ENCODE results near the gene DHRS7.

DNA sequence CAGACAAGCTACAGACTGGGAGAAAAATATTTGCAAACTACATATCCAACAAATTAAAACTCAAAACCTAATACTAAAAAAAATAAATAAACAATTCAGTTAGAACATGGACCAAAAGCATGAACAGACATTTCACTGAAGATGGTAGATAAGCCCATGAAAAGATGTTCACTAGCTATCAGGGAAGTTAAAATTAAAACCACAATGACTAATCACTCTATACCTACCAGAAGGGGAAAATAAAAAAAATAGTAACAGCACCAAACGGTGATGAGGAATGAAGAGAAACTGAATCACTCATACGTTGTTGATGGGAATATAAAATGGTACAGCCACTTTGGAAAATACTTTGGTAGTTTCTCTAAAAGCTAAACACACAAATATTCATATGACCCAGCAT, 31.1 kb upstream of the DHRS7 start:
- TF ChIP-seq, protein P1, sequence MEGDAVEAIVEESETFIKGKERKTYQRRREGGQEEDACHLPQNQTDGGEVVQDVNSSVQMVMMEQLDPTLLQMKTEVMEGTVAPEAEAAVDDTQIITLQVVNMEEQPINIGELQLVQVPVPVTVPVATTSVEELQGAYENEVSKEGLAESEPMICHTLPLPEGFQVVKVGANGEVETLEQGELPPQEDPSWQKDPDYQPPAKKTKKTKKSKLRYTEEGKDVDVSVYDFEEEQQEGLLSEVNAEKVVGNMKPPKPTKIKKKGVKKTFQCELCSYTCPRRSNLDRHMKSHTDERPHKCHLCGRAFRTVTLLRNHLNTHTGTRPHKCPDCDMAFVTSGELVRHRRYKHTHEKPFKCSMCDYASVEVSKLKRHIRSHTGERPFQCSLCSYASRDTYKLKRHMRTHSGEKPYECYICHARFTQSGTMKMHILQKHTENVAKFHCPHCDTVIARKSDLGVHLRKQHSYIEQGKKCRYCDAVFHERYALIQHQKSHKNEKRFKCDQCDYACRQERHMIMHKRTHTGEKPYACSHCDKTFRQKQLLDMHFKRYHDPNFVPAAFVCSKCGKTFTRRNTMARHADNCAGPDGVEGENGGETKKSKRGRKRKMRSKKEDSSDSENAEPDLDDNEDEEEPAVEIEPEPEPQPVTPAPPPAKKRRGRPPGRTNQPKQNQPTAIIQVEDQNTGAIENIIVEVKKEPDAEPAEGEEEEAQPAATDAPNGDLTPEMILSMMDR (conservative IDR thresholded peaks at IDR 0.05; ENCODE audit: low read depth in 2 of 2), result no peak
- TF ChIP-seq POLR2AphosphoS5 (IDR thresholded peaks at IDR 0.05; ENCODE audit: low read depth) (no peak), EZH2 (IDR thresholded peaks at IDR 0.05; ENCODE audit: low read depth, unreplicated experiment) (no peak)
- TF ChIP-seq, protein P2, sequence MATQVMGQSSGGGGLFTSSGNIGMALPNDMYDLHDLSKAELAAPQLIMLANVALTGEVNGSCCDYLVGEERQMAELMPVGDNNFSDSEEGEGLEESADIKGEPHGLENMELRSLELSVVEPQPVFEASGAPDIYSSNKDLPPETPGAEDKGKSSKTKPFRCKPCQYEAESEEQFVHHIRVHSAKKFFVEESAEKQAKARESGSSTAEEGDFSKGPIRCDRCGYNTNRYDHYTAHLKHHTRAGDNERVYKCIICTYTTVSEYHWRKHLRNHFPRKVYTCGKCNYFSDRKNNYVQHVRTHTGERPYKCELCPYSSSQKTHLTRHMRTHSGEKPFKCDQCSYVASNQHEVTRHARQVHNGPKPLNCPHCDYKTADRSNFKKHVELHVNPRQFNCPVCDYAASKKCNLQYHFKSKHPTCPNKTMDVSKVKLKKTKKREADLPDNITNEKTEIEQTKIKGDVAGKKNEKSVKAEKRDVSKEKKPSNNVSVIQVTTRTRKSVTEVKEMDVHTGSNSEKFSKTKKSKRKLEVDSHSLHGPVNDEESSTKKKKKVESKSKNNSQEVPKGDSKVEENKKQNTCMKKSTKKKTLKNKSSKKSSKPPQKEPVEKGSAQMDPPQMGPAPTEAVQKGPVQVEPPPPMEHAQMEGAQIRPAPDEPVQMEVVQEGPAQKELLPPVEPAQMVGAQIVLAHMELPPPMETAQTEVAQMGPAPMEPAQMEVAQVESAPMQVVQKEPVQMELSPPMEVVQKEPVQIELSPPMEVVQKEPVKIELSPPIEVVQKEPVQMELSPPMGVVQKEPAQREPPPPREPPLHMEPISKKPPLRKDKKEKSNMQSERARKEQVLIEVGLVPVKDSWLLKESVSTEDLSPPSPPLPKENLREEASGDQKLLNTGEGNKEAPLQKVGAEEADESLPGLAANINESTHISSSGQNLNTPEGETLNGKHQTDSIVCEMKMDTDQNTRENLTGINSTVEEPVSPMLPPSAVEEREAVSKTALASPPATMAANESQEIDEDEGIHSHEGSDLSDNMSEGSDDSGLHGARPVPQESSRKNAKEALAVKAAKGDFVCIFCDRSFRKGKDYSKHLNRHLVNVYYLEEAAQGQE (IDR thresholded peaks at IDR 0.05; ENCODE audit: unreplicated experiment), result no peak
